Measurements from ENCODE around the gene CNIH3.

Gene CNIH3

DNA sequence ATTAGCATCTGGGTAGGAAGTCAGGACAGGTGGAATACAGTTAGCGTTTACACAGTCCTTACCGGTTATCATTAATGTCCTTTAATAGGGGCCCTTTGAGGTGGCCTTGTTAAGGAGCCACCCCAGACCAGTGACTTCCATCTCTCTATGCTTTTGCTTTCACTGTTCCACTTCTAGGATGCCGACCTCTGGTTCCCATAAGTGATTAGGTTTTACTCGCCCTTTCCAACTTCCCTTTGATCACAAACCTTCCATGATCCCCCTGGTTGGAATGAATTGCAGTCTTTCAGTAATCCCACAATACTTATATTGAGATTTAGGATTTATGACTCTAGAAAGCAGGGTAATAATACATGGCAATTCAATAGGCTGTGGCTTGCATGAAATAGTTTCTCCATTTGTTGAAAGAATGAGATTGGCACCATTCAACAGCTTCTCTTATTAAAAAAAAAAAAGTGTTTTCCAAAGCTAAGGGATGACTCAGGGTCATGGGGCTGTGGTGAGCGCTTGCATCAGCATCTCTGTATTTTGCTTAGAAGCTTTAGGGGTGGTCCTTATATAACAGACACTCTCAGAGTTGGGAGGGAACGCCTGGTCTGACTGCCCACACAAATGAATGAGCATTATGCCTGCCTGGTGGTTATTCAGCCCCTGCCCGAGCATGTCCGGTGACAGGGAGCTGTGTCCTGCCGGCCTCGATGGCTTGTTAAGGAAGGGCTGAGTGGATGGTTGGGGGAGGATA lies 110.5 kb downstream of the CNIH3 start:
- FAIRE-seq = no peak

DNA sequence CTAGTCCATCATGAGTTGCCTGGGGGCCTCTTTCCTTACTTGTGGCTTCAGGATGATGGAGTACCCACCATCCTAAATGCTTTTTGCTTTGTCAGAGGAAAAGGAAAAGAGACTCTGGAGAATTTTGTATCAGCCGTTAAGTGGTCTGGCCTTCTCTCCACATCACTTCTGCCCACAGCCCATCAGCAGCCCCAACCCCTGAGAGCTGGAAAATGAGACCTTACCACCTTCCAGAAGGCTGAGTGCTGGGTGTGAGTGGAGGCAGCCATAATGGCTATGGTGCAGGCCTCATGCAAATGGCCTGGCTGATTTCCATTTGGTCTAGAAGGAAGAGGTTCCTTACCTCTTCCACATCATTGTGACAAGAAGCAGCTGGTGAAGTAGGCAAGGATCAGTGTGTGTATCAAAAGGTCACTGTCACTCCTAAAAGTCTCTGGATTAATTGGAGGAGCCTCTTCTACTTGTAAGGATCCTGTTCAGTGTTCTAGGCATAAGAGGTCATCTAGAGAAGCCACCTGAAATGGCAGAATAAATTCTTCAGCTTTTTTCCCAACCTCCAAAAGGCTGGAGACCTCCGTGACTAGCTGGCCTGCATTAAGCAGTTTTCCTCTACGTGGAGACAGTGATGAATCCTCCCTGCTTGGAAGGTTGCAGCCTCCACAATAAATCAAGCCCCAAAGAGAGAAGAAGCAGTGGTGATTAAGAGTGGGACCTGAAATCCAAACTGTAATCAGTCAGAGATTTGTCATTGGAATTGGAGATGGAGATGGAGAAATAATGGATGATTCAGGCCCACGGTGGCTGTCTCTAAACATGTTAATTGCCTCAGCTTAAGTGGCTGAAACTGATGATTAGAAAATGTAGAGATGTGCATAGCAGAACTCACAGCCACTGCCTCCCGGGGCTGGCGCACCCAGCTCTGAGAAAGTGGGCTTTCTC lies 111.5 kb downstream of the CNIH3 start:
- no peak for FAIRE-seq

DNA sequence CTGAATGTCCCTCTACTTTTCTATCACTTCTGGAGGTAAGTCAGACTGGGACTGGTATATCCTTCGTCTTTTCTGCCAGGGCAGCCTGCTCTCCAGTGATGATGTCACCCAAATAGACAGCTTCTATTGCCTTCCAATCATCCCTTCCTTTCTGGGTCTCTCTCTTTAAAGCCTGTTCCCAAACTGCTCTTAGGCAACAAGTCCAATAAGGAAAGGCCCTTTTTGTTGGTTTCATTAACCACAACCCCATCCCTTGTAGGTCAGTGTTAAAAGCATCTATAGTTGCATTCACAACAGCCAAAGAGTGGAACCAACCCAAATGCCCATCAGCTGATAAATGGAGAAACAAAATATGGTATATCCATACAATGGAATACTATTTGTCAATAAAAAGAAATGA lies 114.4 kb downstream of the CNIH3 start:
- no peak for FAIRE-seq

DNA sequence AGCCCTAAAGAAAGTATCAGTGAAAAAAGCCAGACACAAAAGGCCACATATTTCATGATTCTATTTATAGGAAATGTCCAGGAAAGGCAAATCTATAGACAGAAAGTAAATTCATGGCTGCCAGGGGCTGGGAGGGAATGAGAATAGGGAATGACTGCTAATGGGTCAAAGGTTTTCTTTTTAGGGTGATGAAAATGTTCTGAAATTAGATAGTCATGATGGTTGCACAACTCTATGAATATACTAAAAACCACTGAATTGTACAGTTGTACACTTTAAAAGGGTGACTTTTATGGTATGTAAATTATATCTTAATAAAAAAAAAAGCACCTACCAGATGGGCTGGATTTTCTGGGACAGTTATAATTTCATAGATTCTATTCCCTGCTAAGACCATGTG lies 114.8 kb downstream of the CNIH3 start:
- no peak for FAIRE-seq

DNA sequence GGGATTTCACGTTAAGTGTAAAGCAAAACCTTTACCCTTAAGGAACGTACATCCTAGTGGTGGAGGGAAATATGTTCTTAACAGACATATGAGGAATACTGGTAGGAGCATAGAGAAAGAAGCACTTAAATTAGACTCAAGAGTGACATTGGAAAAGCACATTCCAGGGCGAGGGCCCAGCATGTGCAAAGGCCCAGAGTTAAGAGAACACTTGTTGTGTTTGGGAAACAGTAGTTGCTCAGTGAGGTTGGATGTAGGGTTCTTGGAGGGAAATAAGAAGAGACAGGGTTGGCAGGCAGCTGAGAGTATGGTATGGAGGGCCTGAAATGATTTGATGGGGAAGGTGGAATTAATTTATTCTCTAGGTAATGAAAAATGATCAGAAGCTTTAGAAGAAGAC lies 115.5 kb downstream of the CNIH3 start:
- FAIRE-seq = no peak

DNA sequence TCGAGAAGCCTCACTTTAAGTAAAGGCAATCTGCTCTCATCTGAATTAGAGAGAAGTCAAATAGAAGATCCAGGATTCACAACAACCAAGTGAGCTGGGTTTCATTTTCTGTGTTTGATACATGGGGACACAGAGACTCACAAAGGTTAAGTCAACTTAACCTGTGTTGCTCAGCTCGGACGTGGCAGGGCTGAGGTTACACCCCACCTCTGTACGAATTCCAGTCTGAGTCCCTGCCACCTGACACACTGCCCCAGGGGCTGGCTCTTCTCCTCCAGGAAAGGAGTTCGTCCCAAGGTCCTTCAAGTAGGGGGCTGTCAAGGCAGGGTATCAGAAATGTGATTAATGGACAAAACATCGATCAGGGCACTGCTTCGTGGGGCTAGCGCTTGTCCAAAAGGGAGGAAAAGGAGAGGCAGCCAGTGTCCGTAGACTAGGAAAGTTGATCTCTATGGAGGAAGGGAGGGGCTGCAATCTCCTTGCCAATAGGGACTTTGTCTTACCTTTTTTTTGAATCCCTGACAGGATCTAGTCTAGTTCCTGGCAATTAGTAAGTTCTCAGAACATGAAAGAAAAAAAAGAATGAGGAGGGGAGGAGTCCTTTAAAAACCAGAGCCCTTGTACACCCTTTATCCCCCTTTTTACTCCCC lies 116.4 kb downstream of the CNIH3 start:
- FAIRE-seq = no peak

DNA sequence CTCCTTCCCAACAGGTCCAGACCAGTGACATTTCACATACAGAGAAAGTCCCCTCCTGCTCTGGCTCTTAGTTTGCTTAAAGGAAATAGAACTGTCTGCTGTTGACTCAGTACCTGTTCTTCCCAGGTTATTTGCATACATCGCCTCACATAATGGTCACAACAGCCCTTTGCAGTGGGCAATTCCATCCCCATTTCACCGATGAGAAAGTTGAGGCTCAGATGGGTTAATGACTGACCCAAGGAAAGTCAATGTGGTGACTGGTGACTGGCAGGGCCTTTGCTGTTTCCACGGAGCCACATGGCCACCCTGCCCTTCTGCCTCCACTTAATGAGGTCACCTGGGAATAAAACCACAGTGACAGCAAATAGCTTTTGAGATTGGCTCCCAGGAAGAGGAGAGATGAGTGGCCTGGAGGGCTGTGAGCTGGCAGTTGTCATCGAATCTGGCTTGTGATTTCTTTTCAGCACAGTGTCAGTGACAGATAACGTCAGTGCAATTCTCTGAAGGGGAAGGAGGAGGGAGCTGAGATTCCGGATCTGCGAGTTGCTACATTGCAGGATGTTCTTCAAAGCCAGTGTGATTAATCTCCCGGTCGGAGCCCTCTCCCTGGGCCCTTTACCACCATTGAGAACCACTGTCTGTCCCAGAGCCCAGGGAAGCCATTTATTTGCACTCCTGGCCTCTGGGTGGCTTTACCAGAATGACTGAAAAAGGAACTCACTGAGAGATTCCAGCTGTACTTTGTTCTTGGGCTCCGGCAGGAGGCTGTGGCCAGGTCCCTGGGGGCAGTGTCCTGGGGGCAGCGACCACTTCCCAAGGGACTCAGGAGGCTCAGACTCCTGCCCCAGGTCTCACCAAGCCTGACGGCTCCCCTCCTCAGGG lies 117.2 kb downstream of the CNIH3 start:
- no peak for FAIRE-seq

DNA sequence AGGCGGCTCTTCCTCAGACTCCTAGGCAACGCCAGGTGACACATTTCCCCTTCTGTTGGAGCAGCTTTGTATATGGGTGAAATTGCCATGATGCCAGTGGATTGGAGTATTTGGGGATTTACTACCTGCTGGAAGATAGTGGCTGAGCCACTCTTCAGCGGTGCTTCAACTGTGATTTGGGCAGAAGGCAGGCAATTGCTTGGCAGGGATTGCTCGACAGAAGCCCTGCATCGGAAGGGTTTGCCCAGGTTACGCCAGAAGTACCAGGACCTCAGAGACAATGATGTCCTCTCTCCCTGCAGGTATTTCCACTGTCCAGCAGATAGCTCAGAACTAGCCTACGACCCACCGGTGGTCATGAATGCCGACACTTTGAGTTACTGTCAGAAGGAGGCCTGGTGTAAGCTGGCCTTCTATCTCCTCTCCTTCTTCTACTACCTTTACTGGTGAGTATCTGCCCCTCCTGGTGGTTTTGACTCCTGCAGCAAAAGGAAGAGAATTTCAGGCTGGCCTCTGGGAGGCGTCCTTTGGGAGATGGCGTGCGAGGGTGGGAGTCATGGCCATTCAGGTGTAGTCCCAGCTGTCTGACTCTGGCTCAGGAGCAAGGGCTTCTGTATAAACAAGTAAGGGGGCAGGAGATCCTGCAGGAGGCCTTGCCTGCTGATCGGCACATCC lies 118.3 kb downstream of the CNIH3 start:
- FAIRE-seq = no peak

DNA sequence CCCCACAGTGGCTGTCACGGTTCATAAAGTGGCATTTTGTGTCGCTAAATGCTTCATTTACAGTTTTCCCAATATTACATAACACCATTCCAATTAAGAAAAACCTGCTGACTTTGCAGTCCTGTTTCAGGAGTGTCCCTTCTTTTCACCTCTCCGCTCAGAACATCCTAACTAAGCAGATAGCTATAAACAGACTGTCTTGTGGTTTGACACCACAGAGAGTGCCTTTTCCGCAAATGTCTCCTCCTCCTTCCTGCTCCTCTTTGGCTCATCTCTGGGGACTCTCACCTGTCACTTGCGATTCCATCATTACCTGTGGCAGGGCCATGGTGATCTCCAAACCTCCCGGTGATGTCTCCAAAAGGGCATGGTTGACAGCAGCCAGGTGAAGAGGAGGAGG lies 119.0 kb downstream of the CNIH3 start:
- no peak for FAIRE-seq

DNA sequence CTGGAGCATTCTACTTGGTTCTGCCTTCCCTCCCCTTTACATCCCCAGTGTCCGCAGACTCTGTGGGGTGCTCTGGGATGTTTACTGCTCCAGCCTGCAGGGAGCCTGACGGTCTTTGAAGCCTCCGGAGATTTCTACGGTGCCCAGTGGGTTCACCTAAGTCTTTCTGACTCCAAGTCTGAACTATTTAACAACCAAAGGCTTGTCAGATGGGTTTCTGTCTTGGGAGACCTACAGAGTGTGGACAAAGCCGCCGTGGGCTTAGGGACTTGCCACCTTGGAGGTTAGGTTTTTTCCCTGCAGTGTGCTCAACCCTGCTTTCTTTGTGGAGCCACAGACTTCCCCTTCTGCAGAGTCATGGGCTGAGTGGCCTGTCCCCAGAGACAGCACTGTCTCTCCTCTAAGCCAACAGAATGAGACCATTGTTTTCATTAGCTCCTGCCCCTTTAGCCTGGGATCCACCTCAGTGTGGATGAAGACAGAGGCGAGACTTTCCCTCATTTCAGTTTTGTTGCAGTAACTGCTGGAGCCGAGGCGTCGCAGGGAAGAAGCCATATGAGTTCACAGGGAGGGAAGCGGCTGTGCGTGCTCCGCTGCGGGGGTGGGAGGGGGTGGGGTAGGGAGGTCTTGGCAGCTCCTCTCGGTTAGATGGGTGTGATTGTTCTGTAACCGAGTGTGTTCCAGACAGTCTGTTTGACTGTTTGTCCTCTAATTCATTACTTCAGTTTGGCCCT lies 120.7 kb downstream of the CNIH3 start:
- FAIRE-seq = no peak

DNA sequence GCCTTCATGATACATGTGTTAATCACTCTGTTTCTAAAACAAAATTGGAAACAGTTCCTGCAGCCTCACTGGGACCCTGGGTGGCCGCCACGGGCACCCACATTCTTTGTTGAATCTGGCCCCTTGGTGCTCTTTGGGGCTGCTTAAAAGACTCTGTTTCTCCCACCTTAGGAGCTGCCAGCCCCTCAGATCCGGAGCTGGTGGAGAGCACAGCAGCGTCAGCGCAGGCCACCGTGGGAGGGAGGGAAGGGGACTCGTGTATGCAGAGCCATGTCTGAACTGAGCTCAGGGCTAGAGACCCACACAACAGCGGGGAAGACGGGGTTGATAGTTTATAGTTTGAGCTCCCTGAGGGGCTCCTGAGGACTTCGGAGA lies 121.2 kb downstream of the CNIH3 start:
- FAIRE-seq = no peak

DNA sequence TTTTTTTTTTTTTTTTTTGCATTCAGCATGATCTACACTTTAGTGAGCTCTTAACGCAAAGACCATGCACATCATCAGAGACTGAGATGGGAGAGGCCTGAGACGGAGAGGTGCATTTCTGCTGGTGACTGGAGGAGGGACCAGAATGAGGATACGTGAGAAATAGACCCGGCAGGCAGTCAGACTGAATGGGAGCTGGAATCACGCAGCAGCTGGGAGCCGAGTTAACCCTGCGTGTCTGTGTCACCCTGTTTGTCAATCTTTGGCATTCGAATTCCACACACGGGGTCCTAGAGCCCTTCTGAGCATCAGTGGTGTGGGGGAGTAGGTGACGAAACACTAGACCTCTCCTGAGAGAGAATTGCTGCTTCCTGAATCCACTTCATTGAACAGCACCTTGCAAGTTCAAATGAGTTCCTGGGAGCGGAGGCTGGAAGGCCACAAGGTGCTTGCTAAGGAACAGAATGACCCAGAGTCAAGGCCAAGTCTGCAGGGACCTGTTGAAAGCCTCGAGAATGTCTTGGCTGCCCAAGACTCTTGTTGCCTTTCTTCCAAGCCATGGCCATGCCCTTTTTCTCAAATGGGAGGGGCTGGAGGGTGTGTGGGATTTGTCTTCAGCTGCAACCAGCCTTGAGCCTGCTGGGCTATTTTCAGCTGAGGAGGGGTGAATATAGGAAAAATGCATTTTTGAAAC lies 123.3 kb downstream of the CNIH3 start:
- no peak for FAIRE-seq

DNA sequence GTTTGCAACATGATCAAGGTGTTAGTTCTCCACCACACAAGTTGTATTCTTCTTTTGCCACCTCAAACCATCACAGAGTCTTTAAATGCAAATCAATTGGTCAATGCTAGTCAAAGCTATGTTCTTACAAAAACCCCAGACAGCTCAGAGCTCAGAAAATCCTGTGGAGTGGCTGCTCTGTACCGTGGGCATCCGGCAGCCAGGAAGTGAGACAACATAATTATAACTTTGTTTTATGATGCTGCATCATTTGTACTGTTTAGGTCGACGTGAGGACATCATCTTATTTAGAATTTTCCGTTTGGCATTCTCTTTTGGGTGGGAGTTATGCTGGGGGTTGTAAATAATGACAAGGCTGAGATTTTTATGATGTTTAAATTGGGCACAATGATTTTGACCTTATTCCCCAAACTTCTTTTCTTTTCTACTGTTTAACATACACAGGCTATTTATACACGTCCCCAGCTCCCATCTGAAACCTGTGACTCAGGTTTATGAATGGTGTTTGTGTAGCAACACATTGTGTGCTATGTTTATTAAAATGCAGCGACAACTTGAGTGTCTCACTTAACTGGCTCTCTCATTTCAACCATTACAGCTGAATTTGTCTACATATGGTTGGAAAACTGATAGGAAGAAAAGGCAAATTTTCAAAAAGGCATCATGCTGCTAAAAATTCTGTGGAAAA lies 124.0 kb downstream of the CNIH3 start:
- no peak for FAIRE-seq

DNA sequence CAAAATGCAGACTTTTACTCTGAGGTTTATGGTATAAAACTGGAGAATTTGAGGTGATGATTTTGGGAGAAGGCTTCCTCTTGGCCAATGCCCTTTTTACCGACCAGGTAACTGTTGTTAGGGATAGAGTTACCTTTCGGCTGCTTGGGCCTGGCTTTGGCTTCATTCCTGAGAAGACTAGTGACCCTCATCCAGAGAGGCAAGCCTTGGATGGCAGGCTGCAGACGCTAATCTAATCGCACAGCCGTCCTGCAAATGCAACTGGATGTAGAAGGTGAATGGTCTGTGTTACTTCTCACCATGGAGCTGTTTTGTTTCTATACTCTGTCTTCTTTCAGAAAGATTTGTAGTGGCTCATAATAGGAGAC lies 124.6 kb downstream of the CNIH3 start:
- no peak for FAIRE-seq

DNA sequence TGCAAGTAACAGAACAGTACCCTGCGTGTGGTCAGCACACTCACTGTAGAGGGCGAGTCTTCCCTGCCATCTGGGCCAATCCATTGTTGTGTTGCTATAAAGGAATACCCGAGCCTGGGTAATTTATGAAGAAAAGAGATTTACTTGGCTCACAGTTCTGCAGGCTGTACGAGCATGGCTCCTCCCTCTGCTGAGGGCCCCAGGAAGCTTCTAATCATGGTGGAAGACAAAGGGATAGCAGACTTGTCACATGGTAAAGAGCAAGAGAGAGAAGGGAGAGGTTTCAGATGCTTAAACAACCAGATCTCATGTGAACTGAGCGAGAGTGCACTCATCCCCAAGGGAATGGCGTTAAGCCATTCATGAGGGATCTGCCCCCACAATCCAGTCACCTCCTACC lies 126.2 kb downstream of the CNIH3 start:
- no peak for FAIRE-seq

DNA sequence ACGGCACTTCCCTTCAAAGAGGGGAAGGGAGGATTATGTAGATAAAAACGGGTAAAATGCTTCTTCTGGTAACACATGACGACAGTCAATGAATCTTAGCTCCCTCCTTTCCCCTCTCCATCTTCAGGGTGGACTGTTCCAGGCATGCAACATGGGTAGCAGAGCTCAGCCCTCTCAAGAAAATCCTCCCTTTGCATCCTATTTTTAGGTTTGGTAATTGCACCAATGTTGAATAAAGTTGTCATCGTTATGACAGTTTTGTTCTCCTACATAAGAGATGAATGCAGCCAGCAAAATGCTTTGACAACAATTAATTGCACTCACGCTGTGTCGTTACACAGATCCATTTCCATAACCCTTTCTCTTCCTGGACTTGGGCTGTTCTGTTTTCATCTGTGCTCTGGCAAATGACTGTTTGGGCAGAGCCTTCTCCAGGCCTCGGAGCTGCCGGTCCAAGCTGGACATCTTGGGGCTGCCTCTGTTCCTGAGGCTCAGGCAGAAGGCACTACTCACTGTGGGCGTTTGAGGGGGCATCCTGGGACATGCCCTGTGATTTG lies 127.6 kb downstream of the CNIH3 start:
- no peak for FAIRE-seq

DNA sequence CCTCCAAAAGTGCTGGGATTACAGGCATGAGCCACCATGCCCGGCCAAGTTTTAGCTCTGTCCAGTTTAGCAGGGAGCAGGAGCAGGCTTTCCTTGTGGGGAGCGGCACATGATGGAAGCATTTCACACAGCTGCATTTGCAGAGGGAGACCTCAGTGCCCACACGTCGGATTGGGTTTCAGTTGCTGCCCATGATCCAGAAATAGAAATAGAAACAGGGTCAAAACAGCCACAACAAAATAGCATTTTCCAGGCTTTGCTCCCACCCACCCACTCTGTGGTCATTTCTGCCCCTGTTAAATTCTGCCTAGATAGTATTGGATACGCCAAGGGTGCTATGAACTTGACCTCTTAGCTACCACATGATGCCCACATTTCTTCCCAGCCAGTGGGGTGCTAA lies 128.4 kb downstream of the CNIH3 start:
- no peak for FAIRE-seq

DNA sequence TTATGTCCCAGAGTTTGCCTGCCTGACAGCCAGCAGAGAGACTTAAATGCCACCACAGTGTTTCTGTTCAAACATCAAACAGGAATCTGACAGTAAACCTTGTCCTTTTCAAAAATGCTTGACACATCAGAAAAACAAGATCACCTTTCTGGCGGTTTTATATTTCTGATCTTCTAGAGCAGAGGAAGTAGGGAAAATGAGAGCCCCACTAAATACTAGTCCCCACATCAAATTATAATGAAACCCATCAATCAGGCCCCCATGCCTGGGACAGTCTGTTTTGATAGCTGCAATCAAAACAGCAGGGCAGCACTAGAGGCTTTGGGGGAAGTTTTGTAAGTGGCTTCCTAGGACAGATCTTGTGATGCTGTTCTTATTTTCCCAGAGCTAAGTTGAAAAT lies 129.3 kb downstream of the CNIH3 start:
- no peak for FAIRE-seq

DNA sequence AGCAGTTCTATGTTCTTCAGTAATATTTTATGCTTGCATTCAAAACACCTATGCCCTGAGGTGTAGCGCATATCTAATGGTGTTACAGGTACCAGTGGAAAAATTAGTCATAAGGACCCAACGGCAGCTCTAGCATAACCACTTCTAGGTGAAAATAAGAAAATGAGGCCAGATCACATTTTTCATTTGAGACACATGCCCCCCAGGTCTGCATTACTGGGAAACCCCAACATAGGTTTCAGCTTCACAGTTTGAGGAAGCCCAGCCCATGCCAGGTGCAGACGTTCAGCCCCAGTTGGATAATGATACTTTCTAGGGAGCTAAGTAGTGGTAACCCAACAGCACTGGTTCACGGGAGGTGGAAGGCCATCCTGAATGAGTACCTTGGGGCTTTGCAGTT lies 129.8 kb downstream of the CNIH3 start:
- FAIRE-seq = no peak

DNA sequence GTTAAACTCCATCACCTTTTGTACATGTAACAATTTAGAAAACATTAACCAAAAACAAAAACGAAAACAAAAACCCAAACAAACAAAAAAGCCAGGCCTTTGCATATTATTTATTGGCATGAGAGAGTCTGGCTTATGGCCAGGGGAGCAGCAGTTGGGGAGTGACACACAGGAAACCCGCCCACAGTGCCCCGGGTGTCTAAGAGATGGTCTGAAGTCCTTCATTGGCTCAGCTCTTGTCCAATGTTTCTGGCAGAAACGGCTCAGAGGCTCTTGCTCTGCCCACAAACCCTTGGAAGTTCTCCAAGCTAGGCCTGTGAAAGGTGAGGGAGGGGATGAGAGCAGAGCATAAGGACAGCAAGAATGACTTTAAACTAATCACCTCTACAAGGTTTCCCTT lies 131.5 kb downstream of the CNIH3 start:
- no peak for FAIRE-seq

All from G401.6 (cell line).